Measurements from ENCODE around the gene STAB1.

DNA sequence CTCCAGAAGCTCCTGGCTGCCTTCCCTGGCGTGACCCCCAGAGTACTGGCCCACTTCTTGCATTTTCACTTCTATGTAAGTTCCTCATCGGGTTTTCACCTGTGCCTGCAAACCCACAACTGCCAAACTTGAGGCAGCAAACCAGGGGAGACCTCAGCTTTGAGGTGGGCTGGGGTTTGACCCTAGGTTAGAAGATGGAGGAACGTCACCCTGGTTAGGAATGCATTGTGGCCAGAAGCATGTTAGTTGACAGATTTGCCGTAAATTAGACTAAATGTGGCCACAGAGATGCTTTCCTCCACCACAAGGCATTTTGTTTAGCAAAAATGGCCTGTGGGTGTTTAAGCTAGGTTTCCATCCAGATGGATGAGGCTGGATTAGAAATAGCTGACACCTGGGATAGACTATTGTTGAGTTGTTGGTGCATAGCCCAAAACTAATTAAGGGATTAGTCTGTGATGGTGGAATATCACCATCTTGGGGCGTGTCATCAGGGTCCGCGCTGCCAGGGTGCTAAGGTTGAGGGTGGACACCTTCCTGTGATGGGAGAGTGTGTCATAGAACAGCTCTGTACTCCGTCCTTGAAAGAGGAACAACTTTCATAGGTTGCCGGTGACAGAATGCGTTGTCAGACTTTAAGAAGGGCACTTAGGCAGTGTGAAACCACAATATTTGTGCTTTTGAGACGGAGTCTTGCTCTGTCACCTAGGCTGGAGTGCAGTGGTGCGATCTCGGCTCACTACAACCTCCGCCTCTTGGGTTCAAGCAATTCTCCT, 36.2 kb upstream of the STAB1 start:
- TF ChIP-seq, protein P1, sequence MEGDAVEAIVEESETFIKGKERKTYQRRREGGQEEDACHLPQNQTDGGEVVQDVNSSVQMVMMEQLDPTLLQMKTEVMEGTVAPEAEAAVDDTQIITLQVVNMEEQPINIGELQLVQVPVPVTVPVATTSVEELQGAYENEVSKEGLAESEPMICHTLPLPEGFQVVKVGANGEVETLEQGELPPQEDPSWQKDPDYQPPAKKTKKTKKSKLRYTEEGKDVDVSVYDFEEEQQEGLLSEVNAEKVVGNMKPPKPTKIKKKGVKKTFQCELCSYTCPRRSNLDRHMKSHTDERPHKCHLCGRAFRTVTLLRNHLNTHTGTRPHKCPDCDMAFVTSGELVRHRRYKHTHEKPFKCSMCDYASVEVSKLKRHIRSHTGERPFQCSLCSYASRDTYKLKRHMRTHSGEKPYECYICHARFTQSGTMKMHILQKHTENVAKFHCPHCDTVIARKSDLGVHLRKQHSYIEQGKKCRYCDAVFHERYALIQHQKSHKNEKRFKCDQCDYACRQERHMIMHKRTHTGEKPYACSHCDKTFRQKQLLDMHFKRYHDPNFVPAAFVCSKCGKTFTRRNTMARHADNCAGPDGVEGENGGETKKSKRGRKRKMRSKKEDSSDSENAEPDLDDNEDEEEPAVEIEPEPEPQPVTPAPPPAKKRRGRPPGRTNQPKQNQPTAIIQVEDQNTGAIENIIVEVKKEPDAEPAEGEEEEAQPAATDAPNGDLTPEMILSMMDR (optimal IDR thresholded peaks at IDR 0.05 in 1 of 3, IDR thresholded peaks at IDR 0.05 in 1 of 3, conservative IDR thresholded peaks at IDR 0.05 in 1 of 3; ENCODE audit: extremely low read depth in 1 of 3, insufficient read depth in 2 of 3, low read length in 3 of 3), result no peak
- TF ChIP-seq EZH2 (IDR thresholded peaks at IDR 0.05; ENCODE audit: low read length), result no peak
